SK-N-SH (cell line): ENCODE results near the gene PHKB. TPM values are rescaled to one million over a fixed set of nuclear protein-coding genes. Genes with fewer than 3 reads are reported as not detected.

Experiments
- CTCF ChIA-PET: fragments of 300-600, 350-600 bp; formaldehyde crosslinking; extraction: SDS; loops from one replicate; lab custom pipeline; 2021; lab: Yijun Ruan, JAX
- POLR2A ChIA-PET: fragments of 350-600 bp; sonication (Branson Sonifier 250); formaldehyde crosslinking; extraction: SDS; loops from one replicate; lab custom pipeline; 2020; ENCODE audit warnings: antibody characterized with exemption, inconsistent platforms; lab: Yijun Ruan, JAX
- DNase-seq: peaks from one replicate; pipeline ENCODE4 v3.0.0; 2012
- H2AFZ ChIP-seq: fragments of 200-600 bp; sonication (generic); 2 replicates; pipeline ENCODE4 v1.8.1; 2016; ENCODE audit warnings: antibody characterized with exemption, mild to moderate bottlenecking, low read depth
- H3F3A ChIP-seq: fragments of 200-600 bp; sonication (generic); replicated peaks from 2 replicates; pipeline ENCODE3; 2016; ENCODE audit warnings: antibody characterized with exemption, mild to moderate bottlenecking; ENCODE audit not compliant: insufficient read depth
- H3K27ac ChIP-seq, 2 experiments: fragments of 200-500 bp in 1 of 2; fragments of 200-600 bp in 1 of 2; sonication (Bioruptor generic) in 1 of 2; sonication (generic), shearing (Covaris generic) in 1 of 2; 2 replicates each; pipeline versions ENCODE4 v1.5.1 to v1.6.1; 2014 to 2016; ENCODE audit warnings: low read depth in 2 of 2, inconsistent platforms in 1 of 2, low read length in 1 of 2, mild to moderate bottlenecking in 1 of 2, mixed read lengths in 1 of 2
- H3K27me3 ChIP-seq: fragments of 200-600 bp; sonication (generic), shearing (Covaris generic); 2 replicates; pipeline ENCODE4 v1.6.1; 2016; ENCODE audit warnings: mixed run types; ENCODE audit not compliant: insufficient read depth
- H3K36me3 ChIP-seq, 2 experiments: fragments of 200-500 bp in 1 of 2; fragments of 200-600 bp in 1 of 2; sonication (Bioruptor generic) in 1 of 2; sonication (generic) in 1 of 2; replicated peaks in 1 of 2; 2 replicates each; pipeline versions ENCODE3 to v1.5.1; 2014 to 2016; ENCODE audit warnings: low read length in 1 of 2, mild to moderate bottlenecking in 1 of 2; ENCODE audit not compliant: insufficient read depth in 2 of 2, control insufficient read depth in 1 of 2
- H3K4me1 ChIP-seq, 2 experiments: fragments of 200-500 bp in 1 of 2; fragments of 200-600 bp in 1 of 2; sonication (Bioruptor generic) in 1 of 2; sonication (generic), shearing (Covaris generic) in 1 of 2; 2 replicates each; pipeline versions ENCODE4 v1.5.1 to v1.6.1; 2014 to 2016; ENCODE audit warnings: low read depth in 1 of 2, low read length in 1 of 2, mixed run types in 1 of 2; ENCODE audit not compliant: insufficient read depth in 2 of 2, control insufficient read depth in 1 of 2
- H3K4me2 ChIP-seq: fragments of 200-600 bp; sonication (generic), shearing (Covaris generic); 2 replicates; pipeline ENCODE4 v1.6.1; 2017; ENCODE audit warnings: mixed run types
- H3K4me3 ChIP-seq, 2 experiments: fragments of 200-500 bp in 1 of 2; fragments of 200-600 bp in 1 of 2; sonication (Bioruptor generic) in 1 of 2; sonication (generic), shearing (Covaris generic) in 1 of 2; 2 replicates each; pipeline versions ENCODE4 v1.5.1 to v1.8.1; 2014 to 2016; ENCODE audit warnings: low read depth in 2 of 2, inconsistent platforms in 1 of 2, low read length in 1 of 2, mild to moderate bottlenecking in 1 of 2, mixed read lengths in 1 of 2, moderate library complexity in 1 of 2
- H3K79me2 ChIP-seq: fragments of 200-600 bp; sonication (generic); 2 replicates; pipeline ENCODE4 v1.8.1; 2017; ENCODE audit warnings: mild to moderate bottlenecking; ENCODE audit not compliant: insufficient read depth
- H3K9ac ChIP-seq: fragments of 200-600 bp; sonication (generic); 2 replicates; pipeline ENCODE4 v1.6.1; 2017; ENCODE audit warnings: mixed run types
- H3K9me2 ChIP-seq: fragments of 200-600 bp; sonication (generic); 2 replicates; pipeline ENCODE4 v1.6.1; 2017; ENCODE audit warnings: mixed run types
- H3K9me3 ChIP-seq: fragments of 200-600 bp; sonication (generic); 2 replicates; pipeline ENCODE4 v1.6.1; 2017; ENCODE audit warnings: mixed run types, mild to moderate bottlenecking, moderate library complexity
- H4K20me1 ChIP-seq: fragments of 200-600 bp; sonication (generic); 2 replicates; pipeline ENCODE4 v1.6.1; 2017; ENCODE audit warnings: mild to moderate bottlenecking, mixed run types; ENCODE audit not compliant: insufficient read depth
- EP300 ChIP-seq, 2 experiments: IDR thresholded peaks; 2 replicates each; pipeline versions ENCODE4 v1.4.0 to v1.6.1; 2012; ENCODE audit warnings: borderline replicate concordance in 1 of 2, low read depth in 1 of 2, low read length in 1 of 2
- EZH2phosphoT487 ChIP-seq: fragments of 200-600 bp; sonication (generic); IDR thresholded peaks from 2 replicates; pipeline ENCODE4 v1.6.1; 2017; ENCODE audit warnings: low read depth, mixed run types, mild to moderate bottlenecking, antibody characterized with exemption, moderate library complexity, borderline replicate concordance
- FOSL2 ChIP-seq: IDR thresholded peaks from 2 replicates; pipeline ENCODE4 v1.4.0; 2012; ENCODE audit warnings: low read depth, mild to moderate bottlenecking, moderate library complexity, borderline replicate concordance
- FOXJ3 ChIP-seq: sonication (generic); formaldehyde crosslinking; IDR thresholded peaks from 2 replicates; pipeline ENCODE4 v1.5.1; 2020; ENCODE audit warnings: mild to moderate bottlenecking, missing genetic modification reagents
- JUND ChIP-seq: IDR thresholded peaks from 2 replicates; pipeline ENCODE4 v1.4.0; 2012
- MXI1 ChIP-seq: IDR thresholded peaks from 2 replicates; pipeline ENCODE4 v1.6.1; 2012; ENCODE audit warnings: mild to moderate bottlenecking, low read depth, low read length, improper control_type of control experiment
- NFIC ChIP-seq: IDR thresholded peaks from 2 replicates; pipeline ENCODE4 v1.4.0; 2012; ENCODE audit warnings: borderline replicate concordance
- RAD21 ChIP-seq: IDR thresholded peaks from 2 replicates; pipeline ENCODE4 v1.6.1; 2012; ENCODE audit warnings: mild to moderate bottlenecking, low read length
- RFX5 ChIP-seq: IDR thresholded peaks from 2 replicates; pipeline ENCODE4 v1.6.1; 2012; ENCODE audit warnings: mild to moderate bottlenecking, improper control_type of control experiment, low read length
- SMC3 ChIP-seq: IDR thresholded peaks from 2 replicates; pipeline ENCODE4 v1.6.1; 2012; ENCODE audit warnings: low read depth, low read length, improper control_type of control experiment
- YY1 ChIP-seq: IDR thresholded peaks from 2 replicates; pipeline ENCODE4 v1.4.0; 2012; ENCODE audit warnings: low read depth, mild to moderate bottlenecking
- WGBS: methylation state at CpG from one replicate; pipeline ENCODE4 v1.1.6; 2017; ENCODE audit warnings: low lambda C conversion rate; 5-methylcytosine and 5-hydroxymethylcytosine counted together
- polyA plus RNA-seq, 3 experiments: library from polyadenylated mRNA; depleted of rRNA; stranded (reverse); fragments of >200 nt; gene quantifications; 2 replicates each; pipeline ENCODE4 v1.2.3, GENCODE V29; 2012
- TF ChIP-seq, protein P1 (sequence below): IDR thresholded peaks from 2 replicates; pipeline ENCODE4 v1.4.0; 2012; ENCODE audit warnings: low read depth, borderline replicate concordance
- TF ChIP-seq, protein P2 (sequence below): fragments of 200-600 bp; sonication (generic); IDR thresholded peaks from 2 replicates; pipeline ENCODE4 v1.6.1; 2017; ENCODE audit warnings: antibody characterized with exemption, mild to moderate bottlenecking, moderate library complexity
- TF ChIP-seq, protein P3 (sequence below): fragments of 150-350 bp; IDR thresholded peaks from 2 replicates; pipeline ENCODE4 v1.6.1; 2016; ENCODE audit warnings: mild to moderate bottlenecking, low read depth, low read length
- TF ChIP-seq, protein P4 (sequence below): IDR thresholded peaks from 2 replicates; pipeline ENCODE4; 2012
- TF ChIP-seq, protein P5 (sequence below): IDR thresholded peaks from 2 replicates; pipeline ENCODE4 v1.4.0; 2012; ENCODE audit warnings: low read depth, borderline replicate concordance

The PHKB gene
- polyA plus RNA-seq, 1 of the 3 experiments (the other 2 are of a cell fraction): 20.8 TPM

DNA sequence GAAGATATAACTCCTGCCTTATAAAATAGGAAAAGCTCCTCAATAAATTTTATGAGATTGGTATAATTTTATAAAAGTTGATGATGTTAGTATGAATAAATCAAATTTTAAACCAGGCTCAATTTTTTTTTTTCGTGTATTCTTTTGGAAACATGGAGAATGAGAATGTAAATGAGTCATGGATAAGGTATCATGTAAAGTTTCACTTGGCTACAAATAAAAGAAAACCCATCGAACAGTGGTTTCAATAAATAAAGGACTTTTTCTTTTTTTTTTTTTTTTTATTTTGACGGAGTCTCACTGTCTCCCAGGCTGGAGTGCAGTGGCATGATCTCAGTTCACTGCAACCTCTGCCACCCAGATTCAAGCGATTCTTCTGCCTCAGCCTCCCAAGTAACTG is 67.3 kb downstream of the PHKB start:
- Histone ChIP-seq H3K4me2 (no peak overlapping the region), H3K27me3 (no peaks in the 10 kb centered on the region), H3K27ac (no peak overlapping the region; a peak in 1 of 4 replicates), H3K9ac (no peak overlapping the region), H2AFZ (no peak overlapping the region), H3K36me3 (peaks cover 0 to 6% of the 10 kb centered on the region in 2 experiments), H3F3A (peaks cover 6% of the 10 kb centered on the region), H4K20me1 (no peaks in the 10 kb centered on the region), H3K9me3 (no peaks in the 10 kb centered on the region; the same call in 1 of the 2 replicates), H3K9me2 (no peaks in the 10 kb centered on the region), H3K4me3 (no peak overlapping the region), H3K4me1 (no peaks in the 10 kb centered on the region), H3K79me2 (no peaks in the 10 kb centered on the region)
- no peak for DNase-seq
- WGBS: 85% methylated on average over 4 of the region's 4 CpGs
- CTCF ChIA-PET: interaction anchor here (0.8 kb wide), 1 partner anchor 385 kb away, joined by 3 read pairs; the partner anchor contains the start of gene NETO2
- TF ChIP-seq RAD21 (no peak), YY1 (no peak), JUND (no peak), MXI1 (no peak), EZH2phosphoT487 (no peak), EP300 (IDR thresholded peaks at IDR 0.05; ENCODE audit: borderline replicate concordance in 1 of 2, low read depth in 1 of 2, low read length in 1 of 2) (no peak), NFIC (no peak), FOXJ3 (CRISPR knock-in tag) (no peak), FOSL2 (no peak), RFX5 (no peak), SMC3 (no peak)
- TF ChIP-seq, protein P1, sequence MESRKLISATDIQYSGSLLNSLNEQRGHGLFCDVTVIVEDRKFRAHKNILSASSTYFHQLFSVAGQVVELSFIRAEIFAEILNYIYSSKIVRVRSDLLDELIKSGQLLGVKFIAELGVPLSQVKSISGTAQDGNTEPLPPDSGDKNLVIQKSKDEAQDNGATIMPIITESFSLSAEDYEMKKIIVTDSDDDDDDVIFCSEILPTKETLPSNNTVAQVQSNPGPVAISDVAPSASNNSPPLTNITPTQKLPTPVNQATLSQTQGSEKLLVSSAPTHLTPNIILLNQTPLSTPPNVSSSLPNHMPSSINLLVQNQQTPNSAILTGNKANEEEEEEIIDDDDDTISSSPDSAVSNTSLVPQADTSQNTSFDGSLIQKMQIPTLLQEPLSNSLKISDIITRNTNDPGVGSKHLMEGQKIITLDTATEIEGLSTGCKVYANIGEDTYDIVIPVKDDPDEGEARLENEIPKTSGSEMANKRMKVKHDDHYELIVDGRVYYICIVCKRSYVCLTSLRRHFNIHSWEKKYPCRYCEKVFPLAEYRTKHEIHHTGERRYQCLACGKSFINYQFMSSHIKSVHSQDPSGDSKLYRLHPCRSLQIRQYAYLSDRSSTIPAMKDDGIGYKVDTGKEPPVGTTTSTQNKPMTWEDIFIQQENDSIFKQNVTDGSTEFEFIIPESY: no peak
- TF ChIP-seq, protein P2, sequence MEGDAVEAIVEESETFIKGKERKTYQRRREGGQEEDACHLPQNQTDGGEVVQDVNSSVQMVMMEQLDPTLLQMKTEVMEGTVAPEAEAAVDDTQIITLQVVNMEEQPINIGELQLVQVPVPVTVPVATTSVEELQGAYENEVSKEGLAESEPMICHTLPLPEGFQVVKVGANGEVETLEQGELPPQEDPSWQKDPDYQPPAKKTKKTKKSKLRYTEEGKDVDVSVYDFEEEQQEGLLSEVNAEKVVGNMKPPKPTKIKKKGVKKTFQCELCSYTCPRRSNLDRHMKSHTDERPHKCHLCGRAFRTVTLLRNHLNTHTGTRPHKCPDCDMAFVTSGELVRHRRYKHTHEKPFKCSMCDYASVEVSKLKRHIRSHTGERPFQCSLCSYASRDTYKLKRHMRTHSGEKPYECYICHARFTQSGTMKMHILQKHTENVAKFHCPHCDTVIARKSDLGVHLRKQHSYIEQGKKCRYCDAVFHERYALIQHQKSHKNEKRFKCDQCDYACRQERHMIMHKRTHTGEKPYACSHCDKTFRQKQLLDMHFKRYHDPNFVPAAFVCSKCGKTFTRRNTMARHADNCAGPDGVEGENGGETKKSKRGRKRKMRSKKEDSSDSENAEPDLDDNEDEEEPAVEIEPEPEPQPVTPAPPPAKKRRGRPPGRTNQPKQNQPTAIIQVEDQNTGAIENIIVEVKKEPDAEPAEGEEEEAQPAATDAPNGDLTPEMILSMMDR: no peak
- TF ChIP-seq, protein P3, sequence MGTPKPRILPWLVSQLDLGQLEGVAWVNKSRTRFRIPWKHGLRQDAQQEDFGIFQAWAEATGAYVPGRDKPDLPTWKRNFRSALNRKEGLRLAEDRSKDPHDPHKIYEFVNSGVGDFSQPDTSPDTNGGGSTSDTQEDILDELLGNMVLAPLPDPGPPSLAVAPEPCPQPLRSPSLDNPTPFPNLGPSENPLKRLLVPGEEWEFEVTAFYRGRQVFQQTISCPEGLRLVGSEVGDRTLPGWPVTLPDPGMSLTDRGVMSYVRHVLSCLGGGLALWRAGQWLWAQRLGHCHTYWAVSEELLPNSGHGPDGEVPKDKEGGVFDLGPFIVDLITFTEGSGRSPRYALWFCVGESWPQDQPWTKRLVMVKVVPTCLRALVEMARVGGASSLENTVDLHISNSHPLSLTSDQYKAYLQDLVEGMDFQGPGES: no peak
- TF ChIP-seq, protein P4, sequence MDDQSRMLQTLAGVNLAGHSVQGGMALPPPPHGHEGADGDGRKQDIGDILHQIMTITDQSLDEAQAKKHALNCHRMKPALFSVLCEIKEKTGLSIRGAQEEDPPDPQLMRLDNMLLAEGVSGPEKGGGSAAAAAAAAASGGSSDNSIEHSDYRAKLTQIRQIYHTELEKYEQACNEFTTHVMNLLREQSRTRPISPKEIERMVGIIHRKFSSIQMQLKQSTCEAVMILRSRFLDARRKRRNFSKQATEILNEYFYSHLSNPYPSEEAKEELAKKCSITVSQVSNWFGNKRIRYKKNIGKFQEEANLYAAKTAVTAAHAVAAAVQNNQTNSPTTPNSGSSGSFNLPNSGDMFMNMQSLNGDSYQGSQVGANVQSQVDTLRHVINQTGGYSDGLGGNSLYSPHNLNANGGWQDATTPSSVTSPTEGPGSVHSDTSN: no peak
- TF ChIP-seq, protein P5, sequence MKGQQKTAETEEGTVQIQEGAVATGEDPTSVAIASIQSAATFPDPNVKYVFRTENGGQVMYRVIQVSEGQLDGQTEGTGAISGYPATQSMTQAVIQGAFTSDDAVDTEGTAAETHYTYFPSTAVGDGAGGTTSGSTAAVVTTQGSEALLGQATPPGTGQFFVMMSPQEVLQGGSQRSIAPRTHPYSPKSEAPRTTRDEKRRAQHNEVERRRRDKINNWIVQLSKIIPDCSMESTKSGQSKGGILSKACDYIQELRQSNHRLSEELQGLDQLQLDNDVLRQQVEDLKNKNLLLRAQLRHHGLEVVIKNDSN: no peak
- POLR2A ChIA-PET: no interaction called here
